Neural cell (in vitro differentiated cells): ENCODE measurements around the gene IDE. TPM values are rescaled to one million over a fixed set of nuclear protein-coding genes. Genes with fewer than 3 reads are reported as not detected.

Experiments
- H2AFZ ChIP-seq: fragments of 200-600, 300-800 bp; sonication (generic), shearing (Covaris generic); 2 replicates; pipeline ENCODE4 v1.6.0; 2014; ENCODE audit warnings: low read depth, mild to moderate bottlenecking, antibody characterized with exemption, low read length, moderate library complexity
- H3F3A ChIP-seq: fragments of 200-600 bp; shearing (Covaris generic); 2 replicates; pipeline ENCODE4 v1.6.1; 2016; ENCODE audit warnings: mild to moderate bottlenecking, moderate library complexity, mixed read lengths, antibody characterized with exemption, low read length; ENCODE audit not compliant: insufficient read depth, poor library complexity, severe bottlenecking
- H3K27ac ChIP-seq: fragments of 200-600, 300-800 bp; sonication (generic), shearing (Covaris generic); 2 replicates; pipeline ENCODE4 v1.5.1; 2014; ENCODE audit warnings: mild to moderate bottlenecking, low read length, moderate library complexity
- H3K27me3 ChIP-seq: fragments of 300-800, 200-600 bp; sonication (generic), shearing (Covaris generic); 2 replicates; pipeline ENCODE4 v1.6.0; 2014; ENCODE audit warnings: mild to moderate bottlenecking, low read depth, low read length, moderate library complexity; ENCODE audit not compliant: insufficient read depth
- H3K36me3 ChIP-seq: fragments of 300-800, 200-600 bp; sonication (generic), shearing (Covaris generic); 2 replicates; pipeline ENCODE4 v1.5.1; 2014; ENCODE audit warnings: mild to moderate bottlenecking, antibody characterized with exemption, low read length, moderate library complexity; ENCODE audit not compliant: insufficient read depth
- H3K4me2 ChIP-seq: fragments of 300-800, 200-600 bp; sonication (generic), shearing (Covaris generic); 2 replicates; pipeline ENCODE4 v1.6.0; 2014; ENCODE audit warnings: mild to moderate bottlenecking, low read length
- H3K4me3 ChIP-seq: fragments of 300-800, 200-600 bp; sonication (generic), shearing (Covaris generic); 2 replicates; pipeline ENCODE4 v1.5.1; 2014; ENCODE audit warnings: mild to moderate bottlenecking, low read length, moderate library complexity
- H3K79me2 ChIP-seq: fragments of 200-600 bp; shearing (Covaris generic); replicated peaks from 2 replicates; pipeline ENCODE4 v1.6.0; 2014; ENCODE audit warnings: mild to moderate bottlenecking, low read length, moderate library complexity; ENCODE audit not compliant: insufficient read depth
- H3K9ac ChIP-seq: fragments of 300-800, 200-600 bp; sonication (generic), shearing (Covaris generic); 2 replicates; pipeline ENCODE4 v1.6.1; 2016; ENCODE audit warnings: mild to moderate bottlenecking, low read length, mixed read lengths
- H3K9me2 ChIP-seq: fragments of 200-600 bp; shearing (Covaris generic); 2 replicates; pipeline ENCODE4 v1.6.1; 2016; ENCODE audit warnings: mild to moderate bottlenecking, low read length, mixed read lengths; ENCODE audit not compliant: insufficient read depth
- H3K9me3 ChIP-seq: fragments of 200-600, 300-800 bp; sonication (generic), shearing (Covaris generic); 2 replicates; pipeline ENCODE4 v1.6.1; 2016; ENCODE audit warnings: mild to moderate bottlenecking, mixed run types, low read length, moderate library complexity, mixed read lengths
- H4K20me1 ChIP-seq: fragments of 200-600 bp; shearing (Covaris generic); 2 replicates; pipeline ENCODE4 v1.6.1; 2016; ENCODE audit warnings: mild to moderate bottlenecking, mixed run types; ENCODE audit not compliant: insufficient read depth
- EP300 ChIP-seq: fragments of 450-650 bp; conservative IDR thresholded peaks from 2 replicates; pipeline ENCODE4 v1.6.1; 2014; ENCODE audit warnings: antibody characterized with exemption, mild to moderate bottlenecking, moderate library complexity; ENCODE audit not compliant: poor library complexity, severe bottlenecking
- EZH2 ChIP-seq: fragments of 200-600, 300-800 bp; shearing (Covaris generic), sonication (generic); IDR thresholded peaks from 2 replicates; pipeline ENCODE4 v1.6.1; 2014; ENCODE audit warnings: antibody characterized with exemption, low read length, borderline replicate concordance, mild to moderate bottlenecking; ENCODE audit not compliant: insufficient read depth, poor library complexity, severe bottlenecking
- MXI1 ChIP-seq: fragments of 450-650 bp; conservative IDR thresholded peaks from 2 replicates; pipeline ENCODE4 v1.6.1; 2014; ENCODE audit warnings: antibody characterized with exemption, mild to moderate bottlenecking; ENCODE audit not compliant: poor library complexity, severe bottlenecking
- POLR2AphosphoS5 ChIP-seq: IDR thresholded peaks from 2 replicates; pipeline ENCODE4 v1.6.1; 2012
- RAD21 ChIP-seq: fragments of 450-650 bp; conservative IDR thresholded peaks from 2 replicates; pipeline ENCODE4 v1.6.1; 2014; ENCODE audit warnings: antibody characterized with exemption, mild to moderate bottlenecking, moderate library complexity
- SMC3 ChIP-seq: fragments of 450-650 bp; conservative IDR thresholded peaks from 2 replicates; pipeline ENCODE4 v1.6.1; 2014; ENCODE audit warnings: antibody characterized with exemption, mild to moderate bottlenecking, moderate library complexity; ENCODE audit not compliant: poor library complexity
- TAF1 ChIP-seq: IDR thresholded peaks from 2 replicates; pipeline ENCODE4 v1.6.1; 2012; ENCODE audit warnings: low read depth
- polyA plus RNA-seq: library from polyadenylated mRNA; depleted of rRNA; stranded (reverse); fragments of >200 nt; gene quantifications from 2 replicates; pipeline ENCODE4 v1.2.3, GENCODE V29; 2014
- TF ChIP-seq, protein P1 (sequence below): IDR thresholded peaks from 2 replicates; pipeline ENCODE4 v1.6.1; 2012; ENCODE audit warnings: borderline replicate concordance
- TF ChIP-seq, protein P2 (sequence below): fragments of 450-650 bp; IDR thresholded peaks from 2 replicates; pipeline ENCODE4 v1.5.1; 2014; ENCODE audit warnings: antibody characterized with exemption, mild to moderate bottlenecking, moderate library complexity; ENCODE audit not compliant: poor library complexity, severe bottlenecking

IDE gene
- polyA plus RNA-seq, 1 donor from 2014 or later = 10.4 TPM

DNA sequence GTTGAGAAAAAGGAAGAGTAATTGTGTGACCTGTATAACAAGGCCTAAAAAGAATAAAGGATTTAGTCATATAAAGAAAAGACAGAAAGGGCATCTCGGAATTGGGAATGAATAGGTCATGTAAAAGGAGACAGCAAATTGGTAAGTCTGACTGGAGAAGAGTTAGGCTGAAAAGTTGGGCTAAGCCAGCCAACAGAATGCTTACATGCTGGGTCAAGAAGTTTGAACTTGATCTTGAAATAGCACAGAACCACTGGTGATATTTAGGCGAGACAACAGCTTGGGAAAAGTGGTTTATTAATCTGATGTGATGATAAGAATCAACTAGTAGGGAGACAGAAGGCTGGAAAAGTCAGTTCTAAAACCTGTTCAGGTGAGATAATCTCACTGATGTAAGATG is 4.8 kb downstream of the IDE start:
- no peaks in the 10 kb centered on the region for H3K9me3 ChIP-seq
- no peak for TF ChIP-seq EP300
- TF ChIP-seq TAF1 = no peak
- TF ChIP-seq, protein P1, sequence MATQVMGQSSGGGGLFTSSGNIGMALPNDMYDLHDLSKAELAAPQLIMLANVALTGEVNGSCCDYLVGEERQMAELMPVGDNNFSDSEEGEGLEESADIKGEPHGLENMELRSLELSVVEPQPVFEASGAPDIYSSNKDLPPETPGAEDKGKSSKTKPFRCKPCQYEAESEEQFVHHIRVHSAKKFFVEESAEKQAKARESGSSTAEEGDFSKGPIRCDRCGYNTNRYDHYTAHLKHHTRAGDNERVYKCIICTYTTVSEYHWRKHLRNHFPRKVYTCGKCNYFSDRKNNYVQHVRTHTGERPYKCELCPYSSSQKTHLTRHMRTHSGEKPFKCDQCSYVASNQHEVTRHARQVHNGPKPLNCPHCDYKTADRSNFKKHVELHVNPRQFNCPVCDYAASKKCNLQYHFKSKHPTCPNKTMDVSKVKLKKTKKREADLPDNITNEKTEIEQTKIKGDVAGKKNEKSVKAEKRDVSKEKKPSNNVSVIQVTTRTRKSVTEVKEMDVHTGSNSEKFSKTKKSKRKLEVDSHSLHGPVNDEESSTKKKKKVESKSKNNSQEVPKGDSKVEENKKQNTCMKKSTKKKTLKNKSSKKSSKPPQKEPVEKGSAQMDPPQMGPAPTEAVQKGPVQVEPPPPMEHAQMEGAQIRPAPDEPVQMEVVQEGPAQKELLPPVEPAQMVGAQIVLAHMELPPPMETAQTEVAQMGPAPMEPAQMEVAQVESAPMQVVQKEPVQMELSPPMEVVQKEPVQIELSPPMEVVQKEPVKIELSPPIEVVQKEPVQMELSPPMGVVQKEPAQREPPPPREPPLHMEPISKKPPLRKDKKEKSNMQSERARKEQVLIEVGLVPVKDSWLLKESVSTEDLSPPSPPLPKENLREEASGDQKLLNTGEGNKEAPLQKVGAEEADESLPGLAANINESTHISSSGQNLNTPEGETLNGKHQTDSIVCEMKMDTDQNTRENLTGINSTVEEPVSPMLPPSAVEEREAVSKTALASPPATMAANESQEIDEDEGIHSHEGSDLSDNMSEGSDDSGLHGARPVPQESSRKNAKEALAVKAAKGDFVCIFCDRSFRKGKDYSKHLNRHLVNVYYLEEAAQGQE = no peak
- no peak for TF ChIP-seq MXI1
- TF ChIP-seq SMC3 = no peak
- TF ChIP-seq, protein P2, sequence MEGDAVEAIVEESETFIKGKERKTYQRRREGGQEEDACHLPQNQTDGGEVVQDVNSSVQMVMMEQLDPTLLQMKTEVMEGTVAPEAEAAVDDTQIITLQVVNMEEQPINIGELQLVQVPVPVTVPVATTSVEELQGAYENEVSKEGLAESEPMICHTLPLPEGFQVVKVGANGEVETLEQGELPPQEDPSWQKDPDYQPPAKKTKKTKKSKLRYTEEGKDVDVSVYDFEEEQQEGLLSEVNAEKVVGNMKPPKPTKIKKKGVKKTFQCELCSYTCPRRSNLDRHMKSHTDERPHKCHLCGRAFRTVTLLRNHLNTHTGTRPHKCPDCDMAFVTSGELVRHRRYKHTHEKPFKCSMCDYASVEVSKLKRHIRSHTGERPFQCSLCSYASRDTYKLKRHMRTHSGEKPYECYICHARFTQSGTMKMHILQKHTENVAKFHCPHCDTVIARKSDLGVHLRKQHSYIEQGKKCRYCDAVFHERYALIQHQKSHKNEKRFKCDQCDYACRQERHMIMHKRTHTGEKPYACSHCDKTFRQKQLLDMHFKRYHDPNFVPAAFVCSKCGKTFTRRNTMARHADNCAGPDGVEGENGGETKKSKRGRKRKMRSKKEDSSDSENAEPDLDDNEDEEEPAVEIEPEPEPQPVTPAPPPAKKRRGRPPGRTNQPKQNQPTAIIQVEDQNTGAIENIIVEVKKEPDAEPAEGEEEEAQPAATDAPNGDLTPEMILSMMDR = no peak
- no peak for TF ChIP-seq EZH2
- TF ChIP-seq RAD21 = no peak
- TF ChIP-seq POLR2AphosphoS5 = no peak
- no peaks in the 10 kb centered on the region for H3K27me3 ChIP-seq
- peaks cover 6% of the 10 kb centered on the region for H3K79me2 ChIP-seq
- no peaks in the 10 kb centered on the region for H3K9me2 ChIP-seq
- H3F3A ChIP-seq = no peaks in the 10 kb centered on the region
- no peaks in the 10 kb centered on the region for H3K36me3 ChIP-seq
- H3K9ac ChIP-seq = no peak overlapping the region
- H2AFZ ChIP-seq = no peak overlapping the region
- no peak overlapping the region for H3K27ac ChIP-seq
- no peak overlapping the region for H3K4me2 ChIP-seq
- no peaks in the 10 kb centered on the region for H4K20me1 ChIP-seq
- no peak overlapping the region for H3K4me3 ChIP-seq

DNA sequence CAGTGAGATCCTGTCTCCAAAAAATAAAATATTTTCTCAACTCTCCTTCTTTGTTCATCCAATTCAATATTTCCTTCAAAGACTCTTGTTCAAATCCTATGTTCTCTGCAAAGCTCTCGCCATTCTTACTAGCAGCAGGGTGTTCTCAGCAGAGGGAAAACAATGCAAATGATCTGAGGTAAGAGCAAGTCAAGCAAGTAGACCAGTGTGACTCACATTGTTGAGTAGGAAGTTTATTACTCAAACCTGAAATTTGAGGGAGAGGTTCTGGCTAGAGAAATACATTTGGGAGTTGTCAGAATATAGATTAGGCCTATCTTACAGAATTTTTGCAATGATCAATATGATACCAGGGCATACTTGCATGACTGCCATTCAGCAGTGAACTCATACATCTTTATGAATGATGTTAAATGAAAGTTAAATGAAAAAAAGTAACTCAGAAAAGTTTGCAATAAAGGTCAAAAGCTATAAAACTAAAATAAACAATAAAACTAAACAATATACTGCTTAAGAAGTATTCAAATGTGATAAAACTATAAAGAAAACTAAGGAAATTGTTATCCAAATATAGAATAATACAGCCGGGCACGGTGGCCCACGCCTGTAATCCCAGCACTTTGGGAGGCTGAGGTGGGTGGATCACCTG is 5.8 kb downstream of the IDE start:
- no peaks in the 10 kb centered on the region for H3K36me3 ChIP-seq
- no peak overlapping the region for H3K4me3 ChIP-seq
- no peaks in the 10 kb centered on the region for H3K9me2 ChIP-seq
- no peak for TF ChIP-seq TAF1
- no peak for TF ChIP-seq RAD21
- TF ChIP-seq MXI1 = no peak
- TF ChIP-seq POLR2AphosphoS5 = no peak
- no peak for TF ChIP-seq EP300
- TF ChIP-seq EZH2 = no peak
- TF ChIP-seq, protein P1 = no peak
- TF ChIP-seq, protein P2 = no peak
- TF ChIP-seq SMC3 = no peak
- no peak overlapping the region for H3K4me2 ChIP-seq
- H3K27ac ChIP-seq = no peak overlapping the region
- no peaks in the 10 kb centered on the region for H3K9me3 ChIP-seq
- no peaks in the 10 kb centered on the region for H3F3A ChIP-seq
- peaks cover 6% of the 10 kb centered on the region for H3K79me2 ChIP-seq
- H2AFZ ChIP-seq = no peak overlapping the region
- H3K27me3 ChIP-seq = no peaks in the 10 kb centered on the region
- no peak overlapping the region for H3K9ac ChIP-seq
- no peaks in the 10 kb centered on the region for H4K20me1 ChIP-seq
